ENCODE data around the gene SSC5D. TPM values are rescaled to one million over a fixed set of nuclear protein-coding genes. Genes with fewer than 3 reads are reported as not detected.

The SSC5D gene
- polyA plus RNA-seq, 1 of the 3 experiments (the other 2 are of a cell fraction) = 4.9 TPM

DNA sequence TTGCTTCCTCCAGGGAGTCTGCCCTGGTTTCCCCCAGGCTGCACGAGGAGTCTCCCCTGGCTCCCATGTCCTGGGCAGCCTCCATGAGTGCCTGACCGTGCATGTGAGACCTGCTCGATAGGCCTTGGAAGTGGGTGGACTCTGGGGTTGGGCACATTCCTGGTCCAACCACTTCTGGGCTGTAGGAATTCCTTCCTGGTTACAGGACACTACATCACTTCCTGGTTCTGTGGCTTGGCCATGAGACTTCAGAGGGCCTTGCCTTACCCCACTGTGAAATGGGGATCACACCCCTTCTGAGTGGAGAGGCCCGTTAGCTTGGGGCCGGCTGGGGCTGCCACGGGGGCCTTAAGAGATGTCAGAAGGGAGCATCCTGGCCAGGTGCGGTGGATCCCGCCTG, 15.8 kb upstream of the SSC5D start:
- H3K27ac ChIP-seq (ENCODE audit: low read depth in 2 of 2, low read length in 1 of 2) = no peak overlapping the region
- DNase-seq = no peak
- WGBS (ENCODE audit: low lambda C conversion rate) = 89% methylated on average over 5 of the region's 8 CpGs
- H2AFZ ChIP-seq (ENCODE audit: low read depth) = peak overlapping the region; percentile 23; the same call in 1 of the 2 replicates
- H4K20me1 ChIP-seq (ENCODE audit: insufficient read depth) = no peaks in the 10 kb centered on the region
- peaks cover 5 to 6% of the 10 kb centered on the region in 2 experiments; a peak in 2 of 4 replicates for H3K4me1 ChIP-seq (ENCODE audit: control insufficient read depth in 1 of 2, insufficient read depth in 2 of 2, low read depth in 1 of 2, low read length in 1 of 2)
- H3K27me3 ChIP-seq (ENCODE audit: insufficient read depth) = no peaks in the 10 kb centered on the region
- POLR2A ChIA-PET = no interaction called here
- H3K4me2 ChIP-seq = no peak overlapping the region
- no peaks in the 10 kb centered on the region for H3K9me3 ChIP-seq
- H3K36me3 ChIP-seq (replicated peaks in 1 of 2; ENCODE audit: control insufficient read depth in 1 of 2, insufficient read depth in 2 of 2, low read length in 1 of 2) = no peaks in the 10 kb centered on the region
- TF ChIP-seq GABPA (IDR thresholded peaks at IDR 0.05; ENCODE audit: low read depth) (peak; percentile 78), ELF1 (IDR thresholded peaks at IDR 0.05) (peak; percentile 64), FOXJ3 (CRISPR knock-in tag; IDR thresholded peaks at IDR 0.05) (no peak), MAX (IDR thresholded peaks at IDR 0.05; ENCODE audit: low read depth) (no peak), RFX5 (IDR thresholded peaks at IDR 0.05; ENCODE audit: low read length) (no peak), EZH2phosphoT487 (IDR thresholded peaks at IDR 0.05; ENCODE audit: borderline replicate concordance, low read depth) (no peak), POLR2AphosphoS5 (IDR thresholded peaks at IDR 0.05; ENCODE audit: low read depth, low read length) (no peak)
- TF ChIP-seq, protein P1, sequence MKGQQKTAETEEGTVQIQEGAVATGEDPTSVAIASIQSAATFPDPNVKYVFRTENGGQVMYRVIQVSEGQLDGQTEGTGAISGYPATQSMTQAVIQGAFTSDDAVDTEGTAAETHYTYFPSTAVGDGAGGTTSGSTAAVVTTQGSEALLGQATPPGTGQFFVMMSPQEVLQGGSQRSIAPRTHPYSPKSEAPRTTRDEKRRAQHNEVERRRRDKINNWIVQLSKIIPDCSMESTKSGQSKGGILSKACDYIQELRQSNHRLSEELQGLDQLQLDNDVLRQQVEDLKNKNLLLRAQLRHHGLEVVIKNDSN (IDR thresholded peaks at IDR 0.05; ENCODE audit: borderline replicate concordance, low read depth) = no peak
- peaks cover 3% of the 10 kb centered on the region; the same call in 1 of the 2 replicates for H3K79me2 ChIP-seq (ENCODE audit: insufficient read depth)
- no peak overlapping the region for H3K9ac ChIP-seq
- H3F3A ChIP-seq (replicated peaks; ENCODE audit: insufficient read depth) = peaks cover 11% of the 10 kb centered on the region
- no peaks in the 10 kb centered on the region for H3K9me2 ChIP-seq
- CTCF ChIA-PET = no interaction called here
- no peak overlapping the region for H3K4me3 ChIP-seq (ENCODE audit: low read depth in 2 of 2, low read length in 1 of 2)

DNA sequence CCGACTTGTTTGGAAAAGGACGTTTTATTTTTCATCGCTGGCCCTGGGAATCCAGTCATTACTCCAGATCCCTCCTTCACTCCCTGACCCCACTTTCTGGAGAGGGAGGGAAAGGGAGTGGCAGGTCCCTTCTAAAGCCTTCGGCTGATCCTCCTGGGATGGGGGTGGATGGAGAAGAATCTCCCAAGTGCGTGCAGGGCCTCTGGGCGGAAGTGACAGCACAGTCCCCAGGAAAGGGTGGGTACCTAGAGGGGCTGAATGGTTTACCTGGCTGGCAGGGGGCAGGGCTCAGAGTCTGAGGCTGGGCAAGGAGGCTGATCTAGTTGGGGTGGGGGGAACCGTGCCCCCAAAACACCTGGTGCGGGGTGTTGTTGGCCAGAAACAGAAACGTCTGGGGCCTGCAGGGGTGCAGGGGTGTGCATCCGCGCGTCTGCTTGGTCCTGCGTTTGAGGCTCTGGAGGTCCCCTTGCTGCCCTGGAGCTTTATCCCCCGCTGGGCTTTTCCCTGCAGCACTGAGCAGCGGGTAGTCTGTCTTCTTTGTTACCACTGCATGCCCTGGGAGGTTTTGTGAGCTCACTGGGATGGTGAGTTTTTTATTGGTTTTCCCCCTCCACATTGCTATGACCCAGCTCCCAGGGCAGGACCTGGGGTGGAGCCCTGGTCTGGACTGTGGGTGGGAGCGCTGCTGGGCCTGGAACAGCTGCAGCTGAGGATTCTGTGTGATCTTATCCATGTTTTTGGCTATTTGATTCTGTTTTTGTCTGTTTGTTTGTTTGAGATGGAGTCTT, 14.8 kb upstream of the SSC5D start:
- CTCF ChIA-PET = interaction anchor here (0.6 to 7.8 kb wide), 3 partner anchors 13 to 31 kb away, joined by 4 to 46 read pairs (median 5); no protein-coding TSS in a partner anchor
- H2AFZ ChIP-seq (ENCODE audit: low read depth) = no peak overlapping the region
- TF ChIP-seq MAX (IDR thresholded peaks at IDR 0.05; ENCODE audit: low read depth) = no peak
- no peak for TF ChIP-seq TEAD4 (IDR thresholded peaks at IDR 0.05; ENCODE audit: borderline replicate concordance, insufficient read depth)
- TF ChIP-seq EZH2phosphoT487 (IDR thresholded peaks at IDR 0.05; ENCODE audit: borderline replicate concordance, low read depth) = no peak
- TF ChIP-seq REST (IDR thresholded peaks at IDR 0.05; ENCODE audit: low read depth, low read length) = no peak
- no peak for TF ChIP-seq CTCF (IDR thresholded peaks at IDR 0.05)
- TF ChIP-seq, protein P1 (IDR thresholded peaks at IDR 0.05; ENCODE audit: borderline replicate concordance, low read depth) = no peak
- no peak for TF ChIP-seq RXRA (IDR thresholded peaks at IDR 0.05; ENCODE audit: borderline replicate concordance, low read depth)
- TF ChIP-seq RCOR1 (IDR thresholded peaks at IDR 0.05; ENCODE audit: low read length) = no peak
- TF ChIP-seq SMC3 (IDR thresholded peaks at IDR 0.05; ENCODE audit: low read depth, low read length) = no peak
- no peak for TF ChIP-seq PBX3 (IDR thresholded peaks at IDR 0.05)
- no peak for TF ChIP-seq FOXJ3 (CRISPR knock-in tag; IDR thresholded peaks at IDR 0.05)
- TF ChIP-seq POLR2AphosphoS5 (IDR thresholded peaks at IDR 0.05; ENCODE audit: low read depth, low read length) = no peak

More for the DNA sequence above, 14.8 kb upstream of the SSC5D start:
- H3K27ac ChIP-seq (ENCODE audit: low read depth in 2 of 2, low read length in 1 of 2) = no peak overlapping the region
- H3K79me2 ChIP-seq (ENCODE audit: insufficient read depth) = peaks cover 13% of the 10 kb centered on the region; the same call in 1 of the 2 replicates
- WGBS (ENCODE audit: low lambda C conversion rate) = 85% methylated on average over 15 of the region's 16 CpGs
- H4K20me1 ChIP-seq (ENCODE audit: insufficient read depth) = no peaks in the 10 kb centered on the region
- no peaks in the 10 kb centered on the region for H3K36me3 ChIP-seq (replicated peaks in 1 of 2; ENCODE audit: control insufficient read depth in 1 of 2, insufficient read depth in 2 of 2, low read length in 1 of 2)
- no peak overlapping the region for H3K9ac ChIP-seq
- H3K9me2 ChIP-seq = no peaks in the 10 kb centered on the region
- DNase-seq = no peak
- H3K9me3 ChIP-seq = no peaks in the 10 kb centered on the region
- H3K27me3 ChIP-seq (ENCODE audit: insufficient read depth) = no peaks in the 10 kb centered on the region
- POLR2A ChIA-PET = no interaction called here
- H3K4me3 ChIP-seq (ENCODE audit: low read depth in 2 of 2, low read length in 1 of 2) = no peak overlapping the region
- peaks cover 11% of the 10 kb centered on the region for H3F3A ChIP-seq (replicated peaks; ENCODE audit: insufficient read depth)
- peaks cover 11 to 14% of the 10 kb centered on the region in 2 experiments; a peak in 2 of 4 replicates for H3K4me1 ChIP-seq (ENCODE audit: control insufficient read depth in 1 of 2, insufficient read depth in 2 of 2, low read depth in 1 of 2, low read length in 1 of 2)
- no peak overlapping the region for H3K4me2 ChIP-seq
